HG02763 (cell line): Measurements from ENCODE around the gene PCDHB11.
"Not testable (repeated sequence)": the region's sequence is repeated elsewhere in the genome, so short reads cannot be mapped to it uniquely, and the experiment has no call there.

Experiments
- ATAC-seq: cut with Tn5 transposase; IDR thresholded peaks from one replicate; pipeline ENCODE4 v1.9.1; 2021; ENCODE audit warnings: mild to moderate bottlenecking, moderate library complexity; ENCODE audit not compliant: unreplicated experiment

Gene PCDHB11

DNA sequence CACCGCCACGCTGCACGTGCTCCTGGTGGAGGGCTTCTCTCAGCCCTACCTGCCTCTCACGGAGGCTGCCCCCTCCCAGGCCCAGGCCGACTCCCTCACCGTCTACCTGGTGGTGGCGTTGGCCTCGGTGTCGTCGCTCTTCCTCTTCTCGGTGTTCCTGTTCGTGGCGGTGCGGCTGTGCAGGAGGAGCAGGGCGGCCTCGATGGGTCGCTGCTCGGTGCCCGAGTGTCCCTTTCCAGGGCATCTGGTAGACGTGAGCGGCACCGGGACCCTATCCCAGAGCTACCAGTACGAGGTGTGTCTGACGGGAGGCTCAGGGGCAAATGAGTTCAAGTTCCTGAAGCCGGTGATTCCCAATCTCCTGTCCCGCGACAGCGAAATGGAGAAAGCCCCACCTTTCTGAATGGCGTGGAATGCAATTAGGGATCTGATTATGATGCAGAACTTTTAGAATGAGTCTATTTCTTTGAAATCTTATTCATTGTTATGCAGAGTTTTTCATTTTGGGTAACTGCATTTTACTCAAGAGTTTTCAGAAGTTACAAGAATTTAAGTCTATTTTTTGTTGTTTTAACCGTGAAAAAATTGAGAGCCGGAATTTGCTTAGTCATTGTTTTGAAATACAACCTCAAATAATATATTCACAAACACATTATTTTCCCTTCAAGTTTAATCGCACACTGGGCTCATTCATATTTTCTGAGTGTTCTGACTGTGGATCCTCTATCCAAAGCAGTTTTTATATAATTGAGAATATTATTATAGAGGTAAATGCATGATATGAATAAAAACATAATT is 37.3 kb downstream of the PCDHB11 start:
- ATAC-seq: no peak

DNA sequence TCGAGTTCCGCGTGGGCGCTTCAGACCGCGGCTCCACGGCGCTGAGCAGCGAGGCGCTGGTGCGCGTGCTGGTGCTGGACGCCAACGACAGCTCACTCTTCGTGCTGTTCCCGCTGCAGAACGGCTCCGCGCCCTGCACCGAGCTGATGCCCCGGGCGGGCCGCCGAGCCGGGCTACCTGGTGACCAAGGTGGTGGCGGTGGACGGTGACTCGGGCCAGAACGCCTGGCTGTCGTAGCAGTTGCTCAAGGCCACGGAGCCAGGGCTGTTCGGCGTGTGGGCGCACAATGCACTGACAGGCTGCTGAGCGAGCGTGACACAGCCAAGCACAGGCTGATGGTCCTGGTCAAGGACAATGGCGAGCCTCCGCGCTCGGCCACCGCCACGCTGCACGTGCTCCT is 42.1 kb downstream of the PCDHB11 start:
- no peak for ATAC-seq

DNA sequence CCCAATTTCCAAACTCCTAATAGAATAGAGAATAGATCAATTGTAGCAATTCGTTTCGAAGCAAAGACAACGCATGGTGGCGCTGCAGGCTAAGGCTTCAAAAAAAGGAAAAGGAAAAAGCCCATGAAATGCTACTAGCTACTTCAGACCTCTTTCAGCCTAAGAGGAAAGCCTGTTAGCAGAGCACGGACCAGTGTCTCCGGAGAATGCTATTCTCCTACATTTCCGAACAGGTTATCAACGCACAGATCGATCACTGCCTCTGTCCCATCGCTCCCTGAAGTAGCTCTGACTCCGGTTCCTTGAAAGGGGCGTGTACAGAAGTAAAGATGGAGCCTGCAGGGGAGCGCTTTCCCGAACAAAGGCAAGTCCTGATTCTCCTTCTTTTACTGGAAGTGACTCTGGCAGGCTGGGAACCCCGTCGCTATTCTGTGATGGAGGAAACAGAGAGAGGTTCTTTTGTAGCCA is 45.9 kb downstream of the PCDHB11 start, which contains the start of gene PCDHB15:
Gene PCDHB15 (plus strand): TSS at position 146 of the 468 bp plus-strand sequence. CDS start 184 bp downstream, at position 330.
- ATAC-seq: no peak

DNA sequence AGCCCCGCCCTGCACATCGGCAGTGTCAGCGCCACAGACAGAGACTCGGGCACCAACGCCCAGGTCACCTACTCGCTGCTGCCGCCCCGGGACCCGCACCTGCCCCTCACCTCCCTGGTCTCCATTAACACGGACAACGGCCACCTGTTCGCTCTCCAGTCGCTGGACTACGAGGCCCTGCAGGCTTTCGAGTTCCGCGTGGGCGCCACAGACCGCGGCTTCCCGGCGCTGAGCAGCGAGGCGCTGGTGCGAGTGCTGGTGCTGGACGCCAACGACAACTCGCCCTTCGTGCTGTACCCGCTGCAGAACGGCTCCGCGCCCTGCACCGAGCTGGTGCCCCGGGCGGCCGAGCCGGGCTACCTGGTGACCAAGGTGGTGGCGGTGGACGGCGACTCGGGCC is 47.5 kb downstream of the PCDHB11 start:
- not testable (repeated sequence) for ATAC-seq

DNA sequence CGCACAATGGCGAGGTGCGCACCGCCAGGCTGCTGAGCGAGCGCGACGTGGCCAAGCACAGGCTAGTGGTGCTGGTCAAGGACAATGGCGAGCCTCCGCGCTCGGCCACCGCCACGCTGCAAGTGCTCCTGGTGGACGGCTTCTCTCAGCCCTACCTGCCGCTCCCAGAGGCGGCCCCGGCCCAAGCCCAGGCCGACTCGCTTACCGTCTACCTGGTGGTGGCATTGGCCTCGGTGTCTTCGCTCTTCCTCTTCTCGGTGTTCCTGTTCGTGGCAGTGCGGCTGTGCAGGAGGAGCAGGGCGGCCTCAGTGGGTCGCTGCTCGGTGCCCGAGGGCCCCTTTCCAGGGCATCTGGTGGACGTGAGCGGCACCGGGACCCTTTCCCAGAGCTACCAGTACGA is 48.0 kb downstream of the PCDHB11 start:
- not testable (repeated sequence) for ATAC-seq

DNA sequence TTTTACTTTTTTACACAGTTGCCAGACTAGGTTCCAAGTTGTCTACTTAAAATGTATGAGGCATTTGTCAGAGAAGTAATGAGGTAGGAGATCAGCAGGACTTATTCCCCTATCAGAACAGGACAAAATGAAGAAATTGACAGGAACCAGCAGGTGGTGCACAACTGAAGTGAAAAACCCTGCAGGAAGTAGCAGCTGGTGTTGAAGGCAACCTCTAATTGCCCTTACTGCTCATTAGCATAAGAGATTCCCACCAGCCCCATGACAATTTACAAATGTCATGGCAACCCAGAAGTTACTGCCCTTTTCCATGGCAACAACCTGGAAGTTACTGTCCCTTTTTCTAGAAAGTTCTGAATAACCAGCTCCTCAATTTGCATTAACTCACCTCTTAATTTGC is 51.1 kb downstream of the PCDHB11 start:
- ATAC-seq: no peak
